GM12878 (cell line): Measurements from ENCODE around the gene GTPBP4. TPM values are rescaled to one million over a fixed set of nuclear protein-coding genes. Genes with fewer than 3 reads are reported as not detected.
A peak's percentile ranks its signal among the peaks of the same experiment; 100 is the strongest.

Experiments used
- CBX3 ChIP-seq: fragments of 200-600 bp; sonication (generic); IDR thresholded peaks from 2 replicates; pipeline ENCODE4 v1.6.1; 2016; ENCODE audit warnings: low read depth, borderline replicate concordance
- CUX1 ChIP-seq: IDR thresholded peaks from 2 replicates; pipeline ENCODE4 v1.6.1; 2012; ENCODE audit warnings: improper control_type of control experiment, low read depth, low read length; ENCODE audit not compliant: insufficient replicate concordance
- E2F8 ChIP-seq: fragments of 450-650 bp; IDR thresholded peaks from 2 replicates; pipeline ENCODE4 v1.6.1; 2018; ENCODE audit warnings: mild to moderate bottlenecking, low read depth, moderate library complexity; ENCODE audit not compliant: partially characterized antibody
- EGR1 ChIP-seq, 2 experiments: IDR thresholded peaks; 1 replicate in 1 of 2; 2 replicates in 1 of 2; pipeline ENCODE4 v1.6.1; 2011 to 2012; ENCODE audit warnings: low read depth in 2 of 2, low read length in 2 of 2, borderline replicate concordance in 1 of 2, mild to moderate bottlenecking in 1 of 2, moderate library complexity in 1 of 2
- HDGF ChIP-seq: fragments of 450-650 bp; IDR thresholded peaks from 2 replicates; pipeline ENCODE4 v1.6.1; 2016; ENCODE audit warnings: antibody characterized with exemption
- JUNB ChIP-seq: IDR thresholded peaks from 2 replicates; pipeline ENCODE4 v1.6.1; 2016; ENCODE audit warnings: antibody characterized with exemption, mild to moderate bottlenecking
- LARP7 ChIP-seq: fragments of 450-650 bp; IDR thresholded peaks from 2 replicates; pipeline ENCODE4 v1.6.1; 2017; ENCODE audit warnings: mild to moderate bottlenecking
- PML ChIP-seq: IDR thresholded peaks from 2 replicates; pipeline ENCODE4 v1.6.1; 2012; ENCODE audit warnings: low read length, inconsistent platforms
- REST ChIP-seq: IDR thresholded peaks from 2 replicates; pipeline ENCODE4 v1.6.1; 2012; ENCODE audit warnings: mild to moderate bottlenecking, low read depth, low read length
- RUNX3 ChIP-seq: IDR thresholded peaks from 2 replicates; pipeline ENCODE4 v1.6.1; 2012; ENCODE audit warnings: low read length, inconsistent platforms
- SMARCA5 ChIP-seq: fragments of 450-650 bp; IDR thresholded peaks from 2 replicates; pipeline ENCODE4 v1.6.1; 2017; ENCODE audit warnings: mild to moderate bottlenecking
- TAF1 ChIP-seq: IDR thresholded peaks from 2 replicates; pipeline ENCODE4 v1.6.1; 2011; ENCODE audit warnings: mild to moderate bottlenecking, low read depth, low read length, borderline replicate concordance
- TCF7 ChIP-seq: IDR thresholded peaks from 2 replicates; pipeline ENCODE4 v1.6.1; 2014; ENCODE audit warnings: antibody characterized with exemption, borderline replicate concordance
- ZBED1 ChIP-seq: IDR thresholded peaks from 2 replicates; pipeline ENCODE4 v1.6.1; 2016; ENCODE audit warnings: borderline replicate concordance
- ZNF24 ChIP-seq: fragments of 450-650 bp; IDR thresholded peaks from 2 replicates; pipeline ENCODE4 v1.6.1; 2017; ENCODE audit warnings: antibody characterized with exemption, mild to moderate bottlenecking
- polyA plus RNA-seq, 11 experiments: library from polyadenylated mRNA; depleted of rRNA in 4 of 11; unstranded in 6 of 11; stranded (reverse) in 5 of 11; fragments of >200 nt; fragmentation: Nextera tagmentation in 4 of 11; fragmentation: Illumina TruSeq in 1 of 11; extraction: Ambion mirVana in 4 of 11; extraction: Trizol in 1 of 11; gene quantifications; 1 replicate in 1 of 11; 2 replicates in 10 of 11; pipeline versions ENCODE4 v1.2.1 to v1.2.3, GENCODE V29; 2011 to 2016; ENCODE audit warnings: inconsistent platforms in 2 of 11, missing spikeins in 2 of 11, low read depth in 1 of 11
- total RNA-seq, 4 experiments: library from RNA; depleted of rRNA in 3 of 4; stranded (reverse); fragments of >200 nt in 3 of 4; fragmentation: Illumina TruSeq in 1 of 4; extraction: Trizol in 1 of 4; gene quantifications; 2 replicates each; pipeline versions ENCODE4 v1.2.1 to v1.2.3, GENCODE V29; 2013 to 2021

Gene GTPBP4
- total and polyA plus RNA-seq, 10 of the 15 experiments (the other 5 are each of a cell fraction or from before 2014, with no cell fraction given): 58.5 to 118 (median 71.4) TPM

DNA sequence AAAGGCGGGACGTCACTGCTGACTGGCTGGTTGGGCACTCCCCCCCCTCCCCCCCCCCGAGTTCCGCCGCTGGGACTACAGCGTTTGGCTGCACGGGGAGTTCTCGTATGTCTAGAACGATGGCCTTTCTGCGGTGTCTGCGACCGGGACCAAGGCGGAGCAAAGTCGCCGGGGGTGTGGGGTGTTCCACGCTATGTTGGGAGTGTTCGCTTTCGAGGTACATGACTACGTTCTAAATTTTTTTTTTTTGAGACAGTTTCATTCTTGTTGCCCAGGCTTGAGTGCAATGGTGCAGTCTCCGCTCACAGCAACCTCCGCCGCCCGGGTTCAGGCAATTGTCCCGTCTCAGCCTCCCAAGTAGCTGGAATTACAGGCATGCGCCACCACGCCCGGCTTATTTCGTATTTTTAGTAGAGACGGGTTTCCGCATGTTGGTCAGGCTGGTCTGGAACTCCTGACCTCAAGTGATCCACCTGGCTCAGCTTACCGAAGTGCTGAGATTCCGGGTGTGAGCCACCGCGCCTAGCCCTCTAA, 61.3 kb downstream of the GTPBP4 start (continued):
- no peak for TF ChIP-seq CUX1
- peak; percentile 39; the same call in 1 of the 2 replicates for TF ChIP-seq TAF1
- no peak for TF ChIP-seq LARP7
- no peak for TF ChIP-seq CBX3
- TF ChIP-seq HDGF: no peak
- TF ChIP-seq EGR1 (IDR thresholded peaks at IDR 0.05; ENCODE audit: borderline replicate concordance in 1 of 2, low read depth in 2 of 2, low read length in 2 of 2): 0 out of 3 replicates have a peak, but pooled peaks of 1 of the 2 experiments have one; percentile 37
- TF ChIP-seq TCF7: no peak
- TF ChIP-seq PML: 0 out of 2 replicates have a peak, but pooled peaks have one; percentile 48
- no peak for TF ChIP-seq ZNF24
- peak; percentile 29; the same call in 1 of the 2 replicates for TF ChIP-seq RUNX3
- no peak for TF ChIP-seq E2F8
- TF ChIP-seq ZBED1: 0 out of 2 replicates have a peak, but pooled peaks have one; percentile 34
- no peak for TF ChIP-seq REST
- TF ChIP-seq JUNB: no peak
- TF ChIP-seq SMARCA5: 0 out of 2 replicates have a peak, but pooled peaks have one; percentile 19
